MM.1S (cell line): Measurements from ENCODE around the gene MAGI3.

Source experiments
- CTCF ChIP-seq: fragments of 300-600 bp; sonication (generic); IDR thresholded peaks from 2 replicates; pipeline ENCODE4 v1.5.1; 2016; ENCODE audit warnings: antibody characterized with exemption, low read length, mixed read lengths
- EZH2 ChIP-seq: fragments of 300-600 bp; sonication (generic); optimal IDR thresholded peaks from 2 replicates; pipeline ENCODE3; 2017; ENCODE audit warnings: low read depth, mild to moderate bottlenecking, antibody characterized with exemption, low read length, mixed read lengths
- EZH2phosphoT487 ChIP-seq: fragments of 300-600 bp; sonication (generic); IDR thresholded peaks from 2 replicates; pipeline ENCODE4 v1.6.1; 2018; ENCODE audit warnings: antibody characterized with exemption, low read length

- TF ChIP-seq CTCF (no peak), EZH2 (no peak), EZH2phosphoT487 (no peak)
These were observed 141.0 kb downstream of the MAGI3 start for GRCh38 chr1:113531321-113531720.
